Astrocyte of the cerebellum (primary cell): ENCODE data around the gene AGBL4.

ENCODE experiments used
- DNase-seq: peaks from one replicate; pipeline ENCODE4 v3.0.0-alpha.2; 2011; ENCODE audit warnings: low read depth
- H3K4me3 ChIP-seq: 2 replicates; pipeline ENCODE4 v1.5.1; 2011; ENCODE audit warnings: mild to moderate bottlenecking, low read depth, low read length, moderate library complexity
- CTCF ChIP-seq: IDR thresholded peaks from 2 replicates; pipeline ENCODE4 v1.5.1; 2012; ENCODE audit warnings: low read length, low read depth, moderate library complexity, mild to moderate bottlenecking; ENCODE audit errors: missing control alignments
- in situ Hi-C: cut with HindIII; loops from 2 replicates; pipeline ENCODE4 v1.10.0; 2017; ENCODE audit warnings: low sequenced_read_pairs

AGBL4 gene

DNA sequence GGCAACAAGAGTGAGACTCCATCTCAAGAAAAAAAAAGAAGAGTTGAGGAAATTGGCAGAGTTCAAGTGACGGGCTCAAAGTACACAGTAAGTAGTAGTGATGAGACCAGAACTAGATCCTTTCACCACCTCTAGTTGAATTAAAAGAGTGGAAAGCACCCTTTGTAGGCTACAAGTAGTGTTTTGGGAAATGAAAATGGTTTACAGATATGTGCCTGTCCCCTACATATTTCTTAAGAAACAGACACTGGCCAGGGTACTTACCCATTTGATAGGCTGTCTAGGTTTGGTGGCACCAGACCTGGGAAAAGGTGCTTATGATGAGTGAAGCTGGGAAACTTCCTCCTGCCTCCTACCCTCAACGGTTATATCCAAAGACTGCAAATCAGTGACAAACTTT lies 1083.4 kb downstream of the AGBL4 start:
- DNase-seq = no peak
- in situ Hi-C loops = no loop called here
- no peak for TF ChIP-seq CTCF
- H3K4me3 ChIP-seq = no peak overlapping the region

DNA sequence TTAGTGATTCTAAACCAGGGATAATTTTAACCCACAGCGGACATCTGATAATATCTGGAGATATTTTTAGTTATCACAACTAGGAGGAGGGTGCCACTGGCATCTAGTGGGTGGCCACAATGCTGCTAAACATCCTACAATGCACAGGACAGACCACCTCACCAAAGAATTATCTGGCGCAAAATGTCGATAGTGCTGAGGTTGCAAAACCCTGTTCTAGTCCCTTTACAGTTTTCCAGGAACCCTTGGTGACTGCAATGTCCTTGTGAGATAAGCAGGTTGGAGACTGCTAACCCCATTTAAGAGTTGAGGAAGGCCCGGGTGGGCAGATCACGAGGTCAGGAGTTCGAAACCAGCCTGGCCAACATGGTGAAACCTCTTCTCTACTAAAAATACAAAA lies 1083.9 kb downstream of the AGBL4 start:
- no peak overlapping the region for H3K4me3 ChIP-seq
- DNase-seq = no peak
- in situ Hi-C loops = no loop called here
- TF ChIP-seq CTCF = no peak

DNA sequence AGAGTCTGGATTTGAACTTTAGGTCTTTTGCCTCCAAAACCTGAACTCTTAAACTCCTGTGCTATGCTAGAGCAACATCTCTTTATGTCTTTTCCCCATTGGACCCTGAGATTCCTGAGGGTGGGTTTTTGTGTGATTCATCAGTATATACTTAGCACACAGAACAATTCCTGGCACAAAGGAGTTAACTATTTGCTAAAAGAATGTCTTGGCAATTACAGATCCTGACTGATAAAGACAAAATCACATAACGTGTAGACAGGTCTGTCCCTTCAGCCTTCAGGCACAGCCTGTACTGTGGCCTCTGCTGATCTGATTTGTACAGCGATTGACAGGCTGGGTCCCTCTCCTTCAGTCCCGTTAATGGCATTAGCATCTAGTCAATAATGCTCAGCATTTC lies 1084.7 kb downstream of the AGBL4 start:
- in situ Hi-C loops = no loop called here
- no peak for TF ChIP-seq CTCF
- no peak overlapping the region for H3K4me3 ChIP-seq
- peak; percentile 9 for DNase-seq

DNA sequence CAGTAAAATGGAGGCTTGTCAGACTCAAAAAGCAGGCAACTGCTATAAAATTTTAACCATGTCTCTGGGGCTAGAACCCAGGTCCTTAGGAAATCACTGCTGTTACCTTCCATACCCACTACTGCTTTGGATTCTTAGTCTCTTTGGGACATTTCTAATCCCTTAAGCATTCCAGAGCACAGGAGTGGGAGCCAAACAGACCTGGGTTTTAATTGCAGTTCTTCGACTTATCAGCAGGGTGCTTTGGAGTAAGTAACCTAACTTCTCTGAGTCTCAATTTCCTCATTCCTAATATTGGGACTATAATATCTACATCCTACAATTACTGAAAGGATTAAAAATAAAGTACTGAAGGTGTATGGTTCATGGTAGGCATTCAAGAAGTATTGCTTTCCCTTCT lies 1086.0 kb downstream of the AGBL4 start:
- no peak for TF ChIP-seq CTCF
- H3K4me3 ChIP-seq = no peak overlapping the region
- in situ Hi-C loops = no loop called here
- no peak for DNase-seq

DNA sequence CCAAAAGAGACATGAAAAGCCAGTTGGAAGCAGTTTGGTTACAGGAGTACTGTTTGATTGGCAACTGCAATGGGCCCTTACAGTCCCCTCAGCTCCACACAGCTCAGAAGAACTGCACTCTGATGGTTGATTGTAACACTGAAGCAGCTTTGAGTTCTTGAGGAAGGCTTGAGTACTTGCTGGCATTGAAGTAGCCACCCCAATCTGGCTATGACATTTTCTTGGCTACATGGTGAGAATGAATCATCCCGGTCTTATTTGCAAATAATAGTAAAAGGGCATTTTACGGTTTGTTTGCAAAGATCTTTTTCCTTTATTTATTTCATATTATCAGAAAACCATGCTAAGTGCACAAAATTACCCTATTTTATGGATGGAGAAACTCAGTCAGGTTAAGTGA lies 1087.3 kb downstream of the AGBL4 start:
- in situ Hi-C loops = no loop called here
- TF ChIP-seq CTCF = no peak
- no peak overlapping the region for H3K4me3 ChIP-seq
- no peak for DNase-seq

GRCh38 chr1:48932366-48932765 lies 1091.4 kb downstream of the AGBL4 start:
- in situ Hi-C loops = no loop called here
- DNase-seq = peak; percentile 8
- TF ChIP-seq CTCF = no peak
- H3K4me3 ChIP-seq = no peak overlapping the region
